Vagina (tissue), 2 donors: Measurements from ENCODE around the gene SMARCAL1. TPM values are rescaled to one million over a fixed set of nuclear protein-coding genes. Genes with fewer than 3 reads are reported as not detected.
A peak's percentile ranks its signal among the peaks of the same experiment; 100 is the strongest.

Experiments used
- DNase-seq, 2 donors: peaks; one replicate each; pipeline ENCODE4 v3.0.0-alpha.2; 2017; ENCODE audit errors: extremely low spot score in 2 of 2
- H3K27ac ChIP-seq: fragments of 200-600 bp; sonication (generic); one replicate; pipeline ENCODE4 v1.5.1; 2019
- H3K27me3 ChIP-seq: fragments of 200-600 bp; sonication (generic); one replicate; pipeline ENCODE4 v1.5.1; 2019
- H3K36me3 ChIP-seq, 2 donors: fragments of 200-600 bp; sonication (generic); one replicate each; pipeline ENCODE4 v1.5.1; 2017 to 2019
- H3K4me1 ChIP-seq: fragments of 200-600 bp; sonication (generic); one replicate; pipeline ENCODE4 v1.5.1; 2019
- H3K4me3 ChIP-seq, 2 donors: fragments of 200-600 bp; sonication (generic); 1 replicate in 1 of 2; 2 replicates in 1 of 2; pipeline ENCODE4 v1.5.1; 2016 to 2019
- H3K9me3 ChIP-seq: fragments of 200-600 bp; sonication (generic); one replicate; pipeline ENCODE4 v1.5.1; 2019
- CTCF ChIP-seq, 3 experiments: fragments of 450-650 bp in 2 of 3; fragments of 200-600 bp in 1 of 3; sonication (generic) in 1 of 3; IDR thresholded peaks; one replicate each; pipeline ENCODE4 v1.5.1; 2017 to 2019; ENCODE audit warnings: antibody characterized with exemption in 3 of 3, mild to moderate bottlenecking in 2 of 3, moderate library complexity in 2 of 3
- POLR2A ChIP-seq, 2 donors: fragments of 450-650 bp; IDR thresholded peaks; one replicate each; pipeline ENCODE4 v1.6.1; 2017; ENCODE audit warnings: antibody characterized with exemption in 2 of 2, mild to moderate bottlenecking in 2 of 2, moderate library complexity in 2 of 2
- POLR2AphosphoS5 ChIP-seq, 2 donors: sonication (generic); formaldehyde crosslinking; IDR thresholded peaks; one replicate each; pipeline ENCODE4 v1.9.0; 2017; ENCODE audit warnings: antibody characterized with exemption in 2 of 2, mild to moderate bottlenecking in 2 of 2, low read depth in 1 of 2; ENCODE audit not compliant: insufficient read depth in 1 of 2
- intact Hi-C: fragments of 100-400 bp; cut with DNase I; formaldehyde crosslinking; loops from one replicate; pipeline ENCODE4 v1.15.1; 2023
- total RNA-seq: library from RNA; depleted of rRNA; stranded (reverse); fragments of >200 nt; gene quantifications from one replicate; pipeline ENCODE4 v1.2.3, GENCODE V29; 2016

The SMARCAL1 gene
- total RNA-seq, 1 donor from 2014 or later, result 36.1 TPM

- TF ChIP-seq POLR2AphosphoS5 (IDR thresholded peaks at IDR 0.05; ENCODE audit: insufficient read depth in 1 of 2, low read depth in 1 of 2) (no peak), CTCF (IDR thresholded peaks at IDR 0.05) (no peak), POLR2A (IDR thresholded peaks at IDR 0.05) (no peak)
- H3K4me3 ChIP-seq, result no peak overlapping the region
- H3K27ac ChIP-seq, result no peak overlapping the region
- peaks cover 8% of the 10 kb centered on the region for H3K27me3 ChIP-seq
- no peak for DNase-seq
- no peaks in the 10 kb centered on the region for H3K36me3 ChIP-seq
- no peaks in the 10 kb centered on the region for H3K9me3 ChIP-seq
- intact Hi-C loops, result no loop called here
- peaks cover 7% of the 10 kb centered on the region for H3K4me1 ChIP-seq
Observed at GRCh38 chr2:216366777-216367471, 45.4 kb upstream of the SMARCAL1 start.

GRCh38 chr2:216369821-216370220 lies 42.5 kb upstream of the SMARCAL1 start:
- H3K27me3 ChIP-seq, result peaks cover 8% of the 10 kb centered on the region
- no peak overlapping the region for H3K4me3 ChIP-seq
- no peak for DNase-seq
- H3K9me3 ChIP-seq, result no peaks in the 10 kb centered on the region
- no peak overlapping the region for H3K27ac ChIP-seq
- peaks cover 13% of the 10 kb centered on the region for H3K4me1 ChIP-seq
- no peaks in the 10 kb centered on the region for H3K36me3 ChIP-seq
- TF ChIP-seq POLR2AphosphoS5 (IDR thresholded peaks at IDR 0.05; ENCODE audit: insufficient read depth in 1 of 2, low read depth in 1 of 2) (no peak), POLR2A (IDR thresholded peaks at IDR 0.05) (no peak), CTCF (IDR thresholded peaks at IDR 0.05) (no peak)
- intact Hi-C loops, result no loop called here

- no peaks in the 10 kb centered on the region for H3K36me3 ChIP-seq
- intact Hi-C loops, result no loop called here
- peaks cover 13% of the 10 kb centered on the region for H3K4me1 ChIP-seq
- H3K27me3 ChIP-seq, result peaks cover 8% of the 10 kb centered on the region
- H3K4me3 ChIP-seq, result peak overlapping the region in 1 of 2 donors; percentile 22
- H3K27ac ChIP-seq, result no peak overlapping the region
- TF ChIP-seq POLR2A (IDR thresholded peaks at IDR 0.05) (no peak), POLR2AphosphoS5 (IDR thresholded peaks at IDR 0.05; ENCODE audit: insufficient read depth in 1 of 2, low read depth in 1 of 2) (no peak)
- no peaks in the 10 kb centered on the region for H3K9me3 ChIP-seq
- no peak for DNase-seq
Observed at GRCh38 chr2:216370961-216371712, 41.1 kb upstream of the SMARCAL1 start.

- intact Hi-C loops, result no loop called here
- Histone ChIP-seq H3K27ac (no peak within 1 kb of the TSS), H3K27me3 (peaks cover 8% of the 10 kb centered on the region), H3K4me3 (peak within 1 kb of the TSS; percentile 9 to 22), H3K36me3 (no peaks in the 10 kb centered on the region), H3K9me3 (no peaks in the 10 kb centered on the region), H3K4me1 (peaks cover 13% of the 10 kb centered on the region)
- TF ChIP-seq POLR2AphosphoS5 (IDR thresholded peaks at IDR 0.05; ENCODE audit: insufficient read depth in 1 of 2, low read depth in 1 of 2) (no peak), POLR2A (IDR thresholded peaks at IDR 0.05) (no peak), CTCF (IDR thresholded peaks at IDR 0.05) (no peak)
- DNase-seq, result no peak
Observed at GRCh38 chr2:216371721-216372702, 40.3 kb upstream of the SMARCAL1 start, which contains the start of gene MARCHF4. TSS of gene MARCHF4 (minus strand) at chr2:216372483. CDS start at chr2:216370260, 2,223 bp downstream.

GRCh38 chr2:216372761-216373291 lies 39.5 kb upstream of the SMARCAL1 start:
- peaks cover 13% of the 10 kb centered on the region for H3K4me1 ChIP-seq
- no peaks in the 10 kb centered on the region for H3K36me3 ChIP-seq
- DNase-seq, result no peak
- no peak overlapping the region for H3K27ac ChIP-seq
- no peaks in the 10 kb centered on the region for H3K9me3 ChIP-seq
- intact Hi-C loops, result no loop called here
- TF ChIP-seq POLR2A (IDR thresholded peaks at IDR 0.05) (no peak), POLR2AphosphoS5 (IDR thresholded peaks at IDR 0.05; ENCODE audit: insufficient read depth in 1 of 2, low read depth in 1 of 2) (no peak), CTCF (IDR thresholded peaks at IDR 0.05) (no peak)
- H3K4me3 ChIP-seq, result no peak overlapping the region
- peaks cover 8% of the 10 kb centered on the region for H3K27me3 ChIP-seq
